PC-3 (cell line): ENCODE data around the gene KLHDC1.
"Not testable (repeated sequence)": the region's sequence is repeated elsewhere in the genome, so short reads cannot be mapped to it uniquely, and the experiment has no call there.

ENCODE experiments used
- CTCF ChIP-seq: fragments of 300-600 bp; sonication (generic); conservative IDR thresholded peaks from 2 replicates; pipeline ENCODE4 v1.5.1; 2017; ENCODE audit warnings: antibody characterized with exemption, low read depth, mild to moderate bottlenecking, low read length
- EZH2 ChIP-seq: fragments of 300-600 bp; sonication (generic); IDR thresholded peaks from one replicate; pipeline ENCODE4 v1.6.1; 2017; ENCODE audit warnings: antibody characterized with exemption, mild to moderate bottlenecking, low read length; ENCODE audit not compliant: unreplicated experiment
- EZH2phosphoT487 ChIP-seq: fragments of 300-600 bp; sonication (generic); IDR thresholded peaks from 2 replicates; pipeline ENCODE4 v1.6.1; 2018; ENCODE audit warnings: mild to moderate bottlenecking, antibody characterized with exemption, low read length, borderline replicate concordance

GRCh38 chr14:49746476-49746875 lies 53.6 kb downstream of the KLHDC1 start:
- TF ChIP-seq EZH2phosphoT487, EZH2, CTCF: not testable (repeated sequence)
